Osteoblast (primary cell): ENCODE results near the gene ERGIC3. TPM values are rescaled to one million over a fixed set of nuclear protein-coding genes. Genes with fewer than 3 reads are reported as not detected.
A peak's percentile ranks its signal among the peaks of the same experiment; 100 is the strongest.

ENCODE experiments used
- DNase-seq: peaks from one replicate; pipeline ENCODE4 v3.0.0; 2011; ENCODE audit warnings: low spot score, mixed read lengths; ENCODE audit not compliant: insufficient read length; ENCODE audit errors: missing footprints
- H2AFZ ChIP-seq: 2 replicates; pipeline ENCODE4 v1.6.0; 2011; ENCODE audit warnings: mild to moderate bottlenecking, low read length
- H3K27ac ChIP-seq: 2 replicates; pipeline ENCODE4 v1.5.1; 2011; ENCODE audit warnings: mild to moderate bottlenecking, low read depth, low read length, moderate library complexity
- H3K27me3 ChIP-seq: 2 replicates; pipeline ENCODE4 v1.6.0; 2012; ENCODE audit warnings: mild to moderate bottlenecking, control low read depth, inconsistent platforms, low read length, moderate library complexity; ENCODE audit not compliant: insufficient read depth
- H3K36me3 ChIP-seq: 2 replicates; pipeline ENCODE4 v1.5.1; 2011; ENCODE audit warnings: mild to moderate bottlenecking, low read length, control low read depth, moderate library complexity; ENCODE audit not compliant: insufficient read depth
- H3K4me1 ChIP-seq: 2 replicates; pipeline ENCODE4 v1.5.1; 2011; ENCODE audit warnings: mild to moderate bottlenecking, low read length, control low read depth, moderate library complexity; ENCODE audit not compliant: insufficient read depth
- H3K4me2 ChIP-seq: 2 replicates; pipeline ENCODE4 v1.6.0; 2011; ENCODE audit warnings: mild to moderate bottlenecking, low read length; ENCODE audit not compliant: insufficient read depth
- H3K4me3 ChIP-seq: fragments of 200-600 bp; sonication (generic); 3 replicates; pipeline ENCODE4 v1.5.1; 2012; ENCODE audit warnings: mild to moderate bottlenecking, low read length, inconsistent platforms; ENCODE audit not compliant: insufficient read depth
- H3K79me2 ChIP-seq: 2 replicates; pipeline ENCODE4 v1.6.0; 2012; ENCODE audit warnings: mild to moderate bottlenecking, low read length, control low read depth, inconsistent platforms; ENCODE audit not compliant: insufficient read depth
- H3K9me3 ChIP-seq: 2 replicates; pipeline ENCODE4 v1.5.1; 2011; ENCODE audit warnings: low read depth, low read length, control low read depth
- H4K20me1 ChIP-seq: 2 replicates; pipeline ENCODE4 v1.6.0; 2012; ENCODE audit warnings: mild to moderate bottlenecking, low read length, control low read depth; ENCODE audit not compliant: insufficient read depth
- CTCF ChIP-seq: IDR thresholded peaks from 2 replicates; pipeline ENCODE4 v1.5.1; 2011; ENCODE audit warnings: mild to moderate bottlenecking, low read depth, low read length, moderate library complexity; ENCODE audit errors: extremely low read depth
- total RNA-seq: library from RNA; depleted of rRNA; stranded (reverse); fragments of >200 nt; gene quantifications from 2 replicates; pipeline ENCODE4 v1.2.3, GENCODE V29; 2012

ERGIC3 gene
- total RNA-seq, 1 donor = 538 TPM

GRCh38 chr20:35508493-35509218 is 33.2 kb upstream of the ERGIC3 start:
- H4K20me1 ChIP-seq = peaks cover 14% of the 10 kb centered on the region
- peaks cover 71% of the 10 kb centered on the region for H3K36me3 ChIP-seq
- DNase-seq = no peak
- H3K4me1 ChIP-seq = peaks cover 7% of the 10 kb centered on the region
- H3K27ac ChIP-seq = no peak overlapping the region
- no peaks in the 10 kb centered on the region for H3K9me3 ChIP-seq
- H3K27me3 ChIP-seq = no peaks in the 10 kb centered on the region
- H3K4me2 ChIP-seq = no peak overlapping the region
- H2AFZ ChIP-seq = no peak overlapping the region
- no peaks in the 10 kb centered on the region for H3K79me2 ChIP-seq
- TF ChIP-seq CTCF = no peak
- H3K4me3 ChIP-seq = no peak overlapping the region

- Histone ChIP-seq H3K9me3 (no peaks in the 10 kb centered on the region), H3K79me2 (no peaks in the 10 kb centered on the region), H3K4me2 (no peak overlapping the region), H3K27ac (no peak overlapping the region), H3K27me3 (no peaks in the 10 kb centered on the region), H3K4me3 (no peak overlapping the region), H3K4me1 (peaks cover 13% of the 10 kb centered on the region), H3K36me3 (peaks cover 64% of the 10 kb centered on the region), H2AFZ (no peak overlapping the region), H4K20me1 (peaks cover 17% of the 10 kb centered on the region)
- no peak for DNase-seq
- TF ChIP-seq CTCF = no peak
Measured at GRCh38 chr20:35510951-35511735, 30.7 kb upstream of the ERGIC3 start.

GRCh38 chr20:35511814-35512420 is 30.0 kb upstream of the ERGIC3 start:
- Histone ChIP-seq H2AFZ (no peak overlapping the region), H4K20me1 (peaks cover 13% of the 10 kb centered on the region), H3K4me2 (no peak overlapping the region), H3K27me3 (no peaks in the 10 kb centered on the region), H3K79me2 (no peaks in the 10 kb centered on the region), H3K4me3 (no peak overlapping the region), H3K4me1 (peaks cover 15% of the 10 kb centered on the region), H3K27ac (no peak overlapping the region), H3K36me3 (peaks cover 60% of the 10 kb centered on the region), H3K9me3 (no peaks in the 10 kb centered on the region)
- peak; percentile 91 for DNase-seq
- peak; percentile 70 for TF ChIP-seq CTCF

GRCh38 chr20:35514371-35514932 is 27.4 kb upstream of the ERGIC3 start:
- peaks cover 13% of the 10 kb centered on the region for H3K4me1 ChIP-seq
- no peak overlapping the region for H3K4me3 ChIP-seq
- H4K20me1 ChIP-seq = peaks cover 12% of the 10 kb centered on the region
- no peaks in the 10 kb centered on the region for H3K79me2 ChIP-seq
- no peak overlapping the region for H3K27ac ChIP-seq
- TF ChIP-seq CTCF = no peak
- H3K4me2 ChIP-seq = no peak overlapping the region
- peaks cover 45% of the 10 kb centered on the region for H3K36me3 ChIP-seq
- no peak overlapping the region for H2AFZ ChIP-seq
- no peaks in the 10 kb centered on the region for H3K27me3 ChIP-seq
- H3K9me3 ChIP-seq = no peaks in the 10 kb centered on the region
- DNase-seq = no peak
